HG03342 (cell line): ENCODE measurements around the gene ERBIN.
A peak's percentile ranks its signal among the peaks of the same experiment; 100 is the strongest.
"Not testable (repeated sequence)": the region's sequence is repeated elsewhere in the genome, so short reads cannot be mapped to it uniquely, and the experiment has no call there.

Source experiments
- ATAC-seq: cut with Tn5 transposase; IDR thresholded peaks from one replicate; pipeline ENCODE4 v1.9.1; 2021; ENCODE audit warnings: mild to moderate bottlenecking, moderate library complexity; ENCODE audit not compliant: unreplicated experiment

ERBIN gene

GRCh38 chr5:65915661-65916060, 10.7 kb upstream of the ERBIN start:
- ATAC-seq, result not testable (repeated sequence)

- ATAC-seq, result no peak
Measured at GRCh38 chr5:65916066-65916465, 10.3 kb upstream of the ERBIN start.

GRCh38 chr5:65916636-65917035, 9.7 kb upstream of the ERBIN start:
- ATAC-seq, result no peak

DNA sequence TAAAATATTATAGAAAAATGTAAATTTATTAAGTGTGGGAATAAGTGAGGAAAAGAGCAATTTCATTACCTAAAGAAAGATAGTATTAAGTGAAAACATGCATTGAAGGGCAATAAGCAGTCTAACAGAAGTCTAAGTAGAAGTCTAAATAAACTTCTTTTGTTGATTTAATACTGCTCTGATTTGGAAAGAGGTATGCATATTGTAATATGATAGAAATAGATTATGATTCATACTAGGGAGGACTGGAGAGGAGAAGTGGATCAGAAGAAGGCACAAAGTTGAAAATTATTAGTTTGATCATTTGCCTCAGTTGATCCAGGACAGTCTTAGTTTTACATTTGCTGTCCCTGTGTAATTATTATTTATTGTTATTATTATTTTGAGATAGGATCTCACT, 6.6 kb upstream of the ERBIN start:
- no peak for ATAC-seq

DNA sequence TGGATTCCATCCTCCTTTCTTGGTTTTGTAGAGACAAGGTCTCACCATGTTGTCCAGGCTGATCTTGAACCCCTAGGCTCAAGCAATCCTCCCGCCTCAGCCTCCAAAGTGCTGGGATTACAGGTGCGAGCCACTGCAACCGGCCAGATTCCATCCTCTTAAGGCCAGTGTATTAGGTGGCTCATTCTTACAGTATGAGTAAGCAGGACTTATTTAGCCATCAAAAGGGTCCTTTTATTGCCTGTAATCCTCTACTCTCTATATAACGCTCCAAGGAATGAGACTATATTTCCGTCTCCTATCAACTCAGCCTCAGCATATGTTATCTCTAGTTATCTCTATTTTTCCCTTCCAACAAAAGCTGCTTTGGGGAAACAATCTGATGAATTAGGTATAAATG, 3.0 kb upstream of the ERBIN start:
- no peak for ATAC-seq

DNA sequence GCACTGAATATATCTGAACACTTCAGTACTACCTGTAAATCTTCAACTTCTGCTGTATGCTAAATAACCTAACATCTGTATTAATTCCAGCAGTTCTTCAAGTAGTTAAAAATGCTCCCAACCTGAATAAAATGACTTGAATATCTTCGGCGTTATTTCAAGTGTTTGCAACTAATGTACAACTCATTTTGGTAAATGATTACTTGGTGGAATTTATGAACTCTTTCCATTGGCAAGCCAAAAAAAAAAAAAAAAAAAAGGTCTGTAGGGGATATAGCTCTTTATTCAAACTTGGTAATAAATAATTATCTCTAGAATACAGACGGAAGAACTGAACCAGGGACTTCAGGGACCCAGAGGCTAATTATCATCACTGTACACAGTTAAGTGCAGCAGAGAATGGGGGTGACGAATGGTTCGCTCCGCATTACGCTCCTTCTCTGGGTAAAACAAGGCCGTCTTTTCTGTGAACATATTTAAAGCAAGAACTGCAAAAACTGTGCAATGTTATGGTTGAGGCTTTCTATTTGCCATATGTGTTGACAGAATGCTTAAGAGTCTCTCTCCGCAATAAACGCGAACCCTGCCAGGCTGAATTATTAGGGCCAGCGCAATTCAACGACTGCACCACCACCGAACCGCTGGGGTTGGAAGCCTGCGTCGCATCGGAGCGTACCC, 1.9 kb upstream of the ERBIN start:
- no peak for ATAC-seq

GRCh38 chr5:65925044-65925600, 1.3 kb upstream of the ERBIN start:
- ATAC-seq, result peak; percentile 56

DNA sequence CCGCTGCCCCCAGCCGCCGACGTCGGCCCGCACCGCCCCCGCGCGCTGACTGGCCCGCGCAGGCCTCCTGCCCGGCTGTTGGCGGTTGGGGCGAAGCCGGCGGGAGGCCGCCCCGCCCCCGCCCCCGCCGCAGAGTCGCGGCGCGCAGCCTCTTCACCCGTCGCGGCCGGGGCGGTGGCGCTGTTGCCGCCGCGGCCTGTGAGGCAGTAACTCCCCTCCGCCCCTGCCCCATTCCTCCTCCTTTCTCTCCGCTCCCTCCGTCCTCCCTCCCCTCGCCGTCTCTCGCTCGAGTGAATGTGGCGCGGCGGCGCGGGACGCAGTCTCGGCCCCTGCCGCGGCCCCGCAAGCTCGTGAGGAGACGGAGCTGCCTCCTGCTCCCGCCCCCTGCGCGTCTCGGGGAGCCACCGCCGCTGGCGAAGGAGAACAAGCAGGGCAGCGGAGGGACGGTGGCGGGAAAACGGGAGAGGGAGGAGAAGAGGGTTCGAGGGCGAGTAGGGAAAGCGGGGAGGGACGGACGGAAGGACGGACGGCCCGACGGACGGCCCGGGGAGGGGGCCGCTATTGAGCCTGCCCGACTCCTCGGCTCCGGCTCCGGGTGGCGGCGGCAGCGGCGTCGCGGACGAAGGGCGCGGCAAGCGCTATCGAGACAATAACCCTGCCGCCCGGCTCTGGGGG, 637 bp upstream of the ERBIN start:
- ATAC-seq, result peak; percentile 63

GRCh38 chr5:65926893-65927292, 518 bp downstream of the ERBIN start:
- ATAC-seq, result no peak

DNA sequence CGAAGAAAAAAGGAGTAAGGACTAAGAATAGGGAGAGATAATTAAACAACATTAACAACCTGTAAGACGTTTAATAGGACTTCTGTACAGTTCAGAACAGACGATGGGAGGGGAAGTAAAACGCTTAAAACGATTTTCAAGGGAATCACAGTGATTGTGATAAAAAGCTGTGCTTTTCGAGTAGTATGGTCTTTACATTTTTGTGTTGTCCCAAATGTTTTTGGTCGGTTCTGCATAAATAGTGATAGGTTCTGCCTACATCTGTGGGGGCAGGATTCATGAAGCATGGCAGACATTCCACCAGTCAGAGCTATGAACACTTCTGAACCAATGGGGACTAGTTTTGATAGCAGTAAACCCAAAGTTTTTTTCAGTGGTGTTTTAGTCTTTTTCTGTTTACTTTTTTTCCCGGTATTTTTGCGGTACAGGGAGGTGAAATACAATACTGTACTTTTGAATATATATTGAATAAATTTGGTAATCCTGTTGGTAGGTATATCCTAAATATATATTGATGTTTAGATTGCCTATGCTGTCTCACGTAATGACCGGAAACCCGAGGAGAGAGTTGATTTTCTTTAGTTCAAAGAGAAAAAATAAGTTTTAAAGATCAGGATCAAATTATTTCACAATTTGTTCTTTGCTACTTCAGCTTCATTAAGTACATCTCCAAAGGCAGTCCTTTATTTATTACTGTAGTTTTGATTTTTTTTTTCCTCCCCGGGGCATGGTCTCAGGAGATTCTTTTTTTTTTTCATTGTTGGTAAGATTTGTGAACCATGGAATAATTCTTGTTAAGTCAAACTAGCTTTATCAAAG, 1.3 kb downstream of the ERBIN start:
- peak; percentile 28 for ATAC-seq

DNA sequence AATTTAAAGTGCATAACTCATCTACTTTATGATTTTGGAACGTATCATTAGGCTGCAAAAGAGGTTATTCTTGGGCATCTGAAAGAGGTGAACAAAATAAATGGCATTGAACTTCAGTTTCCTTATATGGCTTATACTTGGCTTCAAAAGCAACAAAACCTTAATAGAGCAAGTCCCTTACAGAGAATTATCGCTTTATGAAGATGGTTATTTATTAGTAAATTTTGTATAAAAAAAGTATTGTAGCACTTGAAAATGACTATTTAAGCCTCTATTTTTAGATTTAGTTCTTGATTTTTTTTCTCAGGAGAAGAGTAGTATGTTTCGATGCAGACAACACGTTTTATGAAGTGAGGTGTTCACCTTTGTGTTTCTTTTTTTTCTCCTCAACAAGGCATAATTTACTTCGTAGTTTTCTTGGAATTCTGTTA, 2.0 kb downstream of the ERBIN start:
- ATAC-seq, result no peak

- ATAC-seq, result no peak
Measured at GRCh38 chr5:65928860-65929259, 2.5 kb downstream of the ERBIN start.

- no peak for ATAC-seq
Measured at GRCh38 chr5:65932676-65933075, 6.3 kb downstream of the ERBIN start.

- no peak for ATAC-seq
Measured at GRCh38 chr5:65933295-65933694, 6.9 kb downstream of the ERBIN start.

DNA sequence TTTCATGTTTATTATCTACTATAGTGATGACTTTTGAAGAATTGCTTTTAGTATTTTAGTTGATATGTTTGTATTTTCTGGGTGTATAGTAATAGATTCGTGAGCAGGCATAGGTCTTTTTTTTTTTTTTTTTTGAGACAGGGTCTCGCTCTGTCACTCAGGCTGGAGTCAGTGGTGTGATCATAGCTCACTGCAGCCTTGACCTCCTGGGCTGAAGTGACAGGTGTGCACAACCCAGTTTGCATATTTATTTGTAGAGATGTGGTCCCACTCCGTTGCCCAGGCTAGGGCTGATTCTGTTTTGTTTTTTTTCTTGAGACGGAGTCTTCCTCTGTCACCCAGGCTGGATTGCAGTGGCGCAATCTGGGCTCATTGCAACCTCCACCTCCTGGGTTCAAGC, 11.9 kb downstream of the ERBIN start:
- ATAC-seq, result peak; percentile 97

GRCh38 chr5:65943771-65944170, 17.4 kb downstream of the ERBIN start:
- no peak for ATAC-seq

GRCh38 chr5:65946198-65946745, 19.9 kb downstream of the ERBIN start:
- ATAC-seq, result no peak

DNA sequence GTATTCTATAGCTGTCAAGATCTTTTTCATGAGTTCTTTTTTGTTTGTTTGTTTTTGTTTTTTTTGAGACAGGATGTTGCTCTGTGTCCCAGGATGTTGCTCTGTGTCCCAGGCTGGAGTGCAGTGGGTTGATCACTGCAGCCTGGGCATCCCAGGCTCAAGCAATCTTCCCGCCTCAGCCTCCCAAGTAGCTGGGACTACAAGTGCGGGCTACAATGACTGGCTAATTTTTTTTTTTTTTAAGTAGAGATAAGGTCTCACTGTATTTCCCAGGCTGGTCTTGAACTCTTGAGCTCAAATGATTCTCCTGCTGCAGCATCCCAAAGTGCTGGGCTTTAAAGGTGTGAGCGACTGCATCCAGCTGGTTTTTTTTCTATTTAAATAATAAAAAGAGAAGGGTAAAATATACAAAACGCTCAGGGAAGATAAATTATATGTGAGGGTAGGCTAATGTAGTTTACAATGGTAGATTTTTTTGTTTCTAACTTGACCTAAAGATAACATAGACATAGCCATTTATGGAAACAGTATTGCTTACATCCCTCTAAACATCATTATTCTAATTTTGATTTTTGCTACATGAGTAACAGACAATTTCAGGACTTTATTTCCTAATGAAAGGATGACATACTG, 21.9 kb downstream of the ERBIN start:
- ATAC-seq, result no peak

DNA sequence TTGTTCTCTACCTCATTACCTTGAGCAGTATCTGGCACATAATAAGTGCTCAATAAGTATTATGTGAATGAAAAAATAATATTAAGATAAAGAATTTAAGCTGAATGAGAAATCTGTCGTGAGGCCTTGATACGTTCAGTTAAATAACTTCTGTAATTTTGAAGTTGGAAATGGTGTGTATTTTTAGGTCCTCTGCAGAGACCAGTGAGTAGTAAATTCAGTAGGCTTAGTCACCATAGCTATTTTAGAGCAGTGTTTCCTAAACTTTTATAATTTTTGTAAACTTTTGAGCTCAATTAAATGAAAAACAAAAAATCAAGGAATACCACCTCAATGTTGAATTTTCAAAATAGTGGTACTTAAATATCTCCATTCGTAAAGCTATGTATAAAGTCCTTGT, 25.0 kb downstream of the ERBIN start:
- no peak for ATAC-seq

DNA sequence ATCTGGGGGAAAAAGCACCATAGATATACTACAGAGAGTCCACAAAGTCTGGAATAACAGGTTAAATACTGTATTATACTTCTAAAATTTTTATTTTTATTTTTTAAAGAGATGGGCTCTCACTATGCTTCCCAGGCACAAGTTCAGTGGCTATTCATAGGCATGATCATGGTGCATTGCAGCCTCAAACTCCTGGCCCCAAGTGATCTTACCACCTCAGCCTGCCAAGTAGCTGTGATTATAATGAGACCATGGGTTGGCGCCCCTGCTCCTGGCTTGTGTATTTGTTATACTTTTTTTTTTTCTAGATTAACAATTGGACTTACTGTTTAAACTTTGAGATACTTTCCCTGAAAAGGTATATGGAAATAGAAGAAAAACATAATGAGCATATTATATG, 25.9 kb downstream of the ERBIN start:
- no peak for ATAC-seq

DNA sequence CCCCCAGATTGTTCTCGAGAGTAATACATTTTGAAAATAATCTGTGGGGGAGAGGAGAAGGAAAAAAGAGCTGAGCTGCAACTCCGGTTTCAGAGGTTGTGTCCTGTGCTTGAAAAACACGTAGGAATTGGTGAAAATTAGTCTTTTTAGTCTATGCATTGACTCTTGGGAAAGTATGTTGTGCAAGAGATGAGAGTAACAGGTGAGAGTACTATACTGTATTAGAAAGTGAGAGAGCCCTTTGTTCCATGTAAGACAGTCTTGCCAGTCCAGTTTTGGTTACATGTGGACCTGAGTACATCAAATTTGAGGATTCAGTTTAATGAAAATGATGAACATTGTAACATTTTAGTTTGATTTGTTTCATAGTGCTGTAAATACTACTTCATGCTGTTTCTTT, 27.8 kb downstream of the ERBIN start:
- no peak for ATAC-seq
